Tibial artery (tissue), 4 donors: ENCODE data around the gene GPR3.

ENCODE experiments used
- DNase-seq, 2 donors: peaks; one replicate each; pipeline ENCODE4 v3.0.0-alpha.2; 2019
- H3K27ac ChIP-seq, 2 donors: fragments of 200-600 bp; sonication (generic) in 1 of 2; 1 replicate in 1 of 2; 2 replicates in 1 of 2; pipeline ENCODE4 v1.5.1; 2018 to 2019; ENCODE audit warnings: mild to moderate bottlenecking in 1 of 2
- H3K27me3 ChIP-seq, 2 donors: fragments of 200-600 bp; sonication (generic) in 1 of 2; one replicate each; pipeline versions ENCODE4 v1.5.1 to v1.6.0; 2016 to 2019
- H3K36me3 ChIP-seq, 3 donors: fragments of 200-600 bp; sonication (generic) in 2 of 3; one replicate each; pipeline ENCODE4 v1.5.1; 2016 to 2019; ENCODE audit warnings: mild to moderate bottlenecking in 2 of 3
- H3K4me1 ChIP-seq, 4 donors: fragments of 200-600 bp; sonication (generic) in 2 of 4; 1 replicate in 3 of 4; 2 replicates in 1 of 4; pipeline ENCODE4 v1.5.1; 2016 to 2019
- H3K4me3 ChIP-seq, 2 donors: fragments of 200-600 bp; sonication (generic) in 1 of 2; 1 replicate in 1 of 2; 2 replicates in 1 of 2; pipeline ENCODE4 v1.5.1; 2018 to 2019; ENCODE audit warnings: mild to moderate bottlenecking in 2 of 2
- H3K9me3 ChIP-seq, 3 donors: fragments of 200-600 bp; sonication (generic) in 1 of 3; one replicate each; pipeline ENCODE4 v1.5.1; 2016 to 2019
- CTCF ChIP-seq, 2 experiments: fragments of 200-600 bp in 1 of 2; fragments of 450-650 bp in 1 of 2; IDR thresholded peaks; one replicate each; pipeline ENCODE4 v1.5.1; 2017 to 2019; ENCODE audit warnings: antibody characterized with exemption in 2 of 2, mild to moderate bottlenecking in 1 of 2, moderate library complexity in 1 of 2
- intact Hi-C: fragments of 100-400 bp; cut with DNase I; formaldehyde crosslinking; loops from one replicate; pipeline ENCODE4 v1.15.0; 2023; ENCODE audit warnings: low total_unique reads

GPR3 gene

GRCh38 chr1:27356619-27357280 is 35.7 kb upstream of the GPR3 start:
- TF ChIP-seq CTCF (IDR thresholded peaks at IDR 0.05), result no peak
- Histone ChIP-seq H3K4me3 (no peak overlapping the region), H3K9me3 (no peaks in the 10 kb centered on the region), H3K4me1 (peaks cover 0 to 6% (median 3%) of the 10 kb centered on the region in 4 donors), H3K27ac (no peak overlapping the region), H3K36me3 (peaks cover 54 to 91% (median 75%) of the 10 kb centered on the region in 3 donors), H3K27me3 (no peaks in the 10 kb centered on the region)
- no peak for DNase-seq
- intact Hi-C loops, result loop anchor here (5.0 to 10.0 kb wide), 2 partner anchors 36 to 52 kb away; partner anchors contain the start of gene GPR3

GRCh38 chr1:27357281-27358037 is 35.0 kb upstream of the GPR3 start:
- Histone ChIP-seq H3K27ac (no peak overlapping the region), H3K4me1 (peaks cover 0 to 6% (median 3%) of the 10 kb centered on the region in 4 donors), H3K9me3 (no peaks in the 10 kb centered on the region), H3K4me3 (no peak overlapping the region), H3K36me3 (peaks cover 61 to 98% (median 82%) of the 10 kb centered on the region in 3 donors), H3K27me3 (no peaks in the 10 kb centered on the region)
- DNase-seq, result peak; percentile 53 to 81
- intact Hi-C loops, result loop anchor here (5.0 to 10.0 kb wide), 2 partner anchors 35 to 53 kb away; partner anchors contain the start of gene GPR3
- TF ChIP-seq CTCF (IDR thresholded peaks at IDR 0.05), result peak; percentile 96 to 97

- Histone ChIP-seq H3K4me3 (no peak overlapping the region), H3K9me3 (no peaks in the 10 kb centered on the region), H3K27ac (no peak overlapping the region), H3K27me3 (no peaks in the 10 kb centered on the region), H3K4me1 (peaks cover 0 to 7% (median 3%) of the 10 kb centered on the region in 4 donors), H3K36me3 (peaks cover 70 to 100% (median 87%) of the 10 kb centered on the region in 3 donors)
- TF ChIP-seq CTCF (IDR thresholded peaks at IDR 0.05), result no peak
- intact Hi-C loops, result loop anchor here (5.0 to 10.0 kb wide), 2 partner anchors 34 to 53 kb away; partner anchors contain the start of gene GPR3
- DNase-seq, result no peak
Observed at GRCh38 chr1:27358038-27358927, 34.1 kb upstream of the GPR3 start.

- no peak for DNase-seq
- H3K9me3 ChIP-seq, result no peaks in the 10 kb centered on the region
- no peak overlapping the region for H3K27ac ChIP-seq
- intact Hi-C loops, result loop anchor here (5.0 to 10.0 kb wide), 2 partner anchors 33 to 54 kb away; partner anchors contain the start of gene GPR3
- TF ChIP-seq CTCF (IDR thresholded peaks at IDR 0.05), result no peak
- H3K4me3 ChIP-seq, result no peak overlapping the region
- H3K36me3 ChIP-seq, result peaks cover 76 to 100% (median 89%) of the 10 kb centered on the region in 3 donors
- peaks cover 0 to 13% (median 7%) of the 10 kb centered on the region in 4 donors for H3K4me1 ChIP-seq
- H3K27me3 ChIP-seq, result no peaks in the 10 kb centered on the region
Observed at GRCh38 chr1:27358928-27359313, 33.5 kb upstream of the GPR3 start.

- intact Hi-C loops, result loop anchor here (5.0 to 10.0 kb wide), 2 partner anchors 33 to 55 kb away; partner anchors contain the start of gene GPR3
- H3K27ac ChIP-seq, result no peak overlapping the region
- TF ChIP-seq CTCF (IDR thresholded peaks at IDR 0.05), result no peak
- no peak for DNase-seq
- peaks cover 77 to 100% (median 93%) of the 10 kb centered on the region in 3 donors for H3K36me3 ChIP-seq
- H3K4me1 ChIP-seq, result peaks cover 0 to 22% (median 16%) of the 10 kb centered on the region in 4 donors
- no peak overlapping the region for H3K4me3 ChIP-seq
- H3K9me3 ChIP-seq, result no peaks in the 10 kb centered on the region
- no peaks in the 10 kb centered on the region for H3K27me3 ChIP-seq
Observed at GRCh38 chr1:27359822-27360158, 32.6 kb upstream of the GPR3 start.
